OCI-LY7 (cell line): ENCODE measurements around the gene ARHGAP9. TPM values are rescaled to one million over a fixed set of nuclear protein-coding genes. Genes with fewer than 3 reads are reported as not detected.

Experiments
- BruUV-seq: library from RNA; stranded (reverse); fragments of 400-500 nt; replicated peaks from 2 replicates; lab custom pipeline; 2021; lab: Mats Ljungman, UMichigan
- CTCF ChIA-PET: fragments of 300-600 bp; sonication (Branson Sonifier 250); formaldehyde crosslinking; loops from one replicate; lab custom pipeline; 2022; ENCODE audit warnings: antibody characterized with exemption; ENCODE audit not compliant: unreplicated experiment; lab: Charles Lee
- POLR2A ChIA-PET: fragments of 300-600 bp; sonication (Branson Sonifier 250); formaldehyde crosslinking; loops from one replicate; lab custom pipeline; 2022; ENCODE audit warnings: antibody characterized with exemption; lab: Charles Lee
- DNase-seq: peaks from one replicate; pipeline ENCODE4 v3.0.0-alpha.2; 2015; ENCODE audit warnings: low spot score
- H2AFZ ChIP-seq: fragments of 200-600 bp; sonication (generic), shearing (Covaris generic); 2 replicates; pipeline ENCODE4 v1.6.1; 2014; ENCODE audit warnings: mild to moderate bottlenecking, antibody characterized with exemption, low read length, moderate library complexity
- H3K27ac ChIP-seq: fragments of 200-600 bp; sonication (generic); 2 replicates; pipeline ENCODE4 v1.5.1; 2014; ENCODE audit warnings: mixed run types, low read depth, mild to moderate bottlenecking, moderate library complexity, low read length, inconsistent platforms; ENCODE audit not compliant: poor library complexity, severe bottlenecking
- H3K36me3 ChIP-seq: fragments of 200-600 bp; sonication (generic); 2 replicates; pipeline ENCODE4 v1.6.1; 2014; ENCODE audit warnings: mild to moderate bottlenecking, antibody characterized with exemption, low read length, moderate library complexity, mixed read lengths; ENCODE audit not compliant: insufficient read depth
- H3K4me1 ChIP-seq: fragments of 200-600 bp; sonication (generic); 2 replicates; pipeline ENCODE4 v1.5.1; 2014; ENCODE audit warnings: mild to moderate bottlenecking, low read length; ENCODE audit not compliant: insufficient read depth, poor library complexity, severe bottlenecking
- H3K4me2 ChIP-seq: fragments of 200-600 bp; sonication (generic); 2 replicates; pipeline ENCODE4 v1.6.1; 2014; ENCODE audit warnings: mild to moderate bottlenecking, low read length
- H3K4me3 ChIP-seq: fragments of 200-600 bp; sonication (generic); 2 replicates; pipeline ENCODE4 v1.5.1; 2014; ENCODE audit warnings: mild to moderate bottlenecking, low read depth, low read length; ENCODE audit not compliant: poor library complexity, severe bottlenecking
- H3K79me2 ChIP-seq: fragments of 200-600 bp; sonication (generic); 2 replicates; pipeline ENCODE4 v1.6.1; 2016; ENCODE audit warnings: low read depth, mild to moderate bottlenecking, low read length, moderate library complexity, mixed read lengths; ENCODE audit not compliant: insufficient read depth
- H3K9me2 ChIP-seq: fragments of 200-600 bp; sonication (generic); 2 replicates; pipeline ENCODE4 v1.6.1; 2016; ENCODE audit warnings: mild to moderate bottlenecking, low read length, mixed read lengths; ENCODE audit not compliant: insufficient read depth
- H3K9me3 ChIP-seq: fragments of 200-600 bp; sonication (generic); 2 replicates; pipeline ENCODE4 v1.6.1; 2014; ENCODE audit warnings: mild to moderate bottlenecking, mixed run types, low read length, mixed read lengths
- H4K20me1 ChIP-seq: fragments of 200-600 bp; sonication (generic); 2 replicates; pipeline ENCODE4 v1.6.1; 2014; ENCODE audit warnings: mild to moderate bottlenecking, antibody characterized with exemption, low read length, moderate library complexity, mixed read lengths; ENCODE audit not compliant: insufficient read depth
- EZH2phosphoT487 ChIP-seq: fragments of 200-600 bp; sonication (generic); IDR thresholded peaks from 2 replicates; pipeline ENCODE4 v1.6.1; 2018; ENCODE audit warnings: low read depth, borderline replicate concordance, mild to moderate bottlenecking, mixed run types, antibody characterized with exemption, low read length, moderate library complexity, mixed read lengths
- intact Hi-C: fragments of 100-400 bp; cut with micrococcal nuclease; formaldehyde crosslinking; loops from one replicate; pipeline ENCODE4 v1.10.0; 2022; ENCODE audit not compliant: unreplicated experiment
- total RNA-seq, 2 experiments: library from RNA; depleted of rRNA in 1 of 2; stranded (reverse); fragments of >200 nt in 1 of 2; shearing (Covaris generic) in 1 of 2; gene quantifications; 2 replicates each; pipeline ENCODE4 v1.2.3, GENCODE V29; 2014 to 2022
- TF ChIP-seq, protein P1 (sequence below): fragments of 200-600 bp; sonication (generic); conservative IDR thresholded peaks from 2 replicates; pipeline ENCODE4 v1.5.1; 2014; ENCODE audit warnings: mild to moderate bottlenecking, antibody characterized with exemption, low read length, moderate library complexity, mixed read lengths

The ARHGAP9 gene
- total RNA-seq, 2 experiments from 2014 or later: 66.2 to 111 TPM

GRCh38 chr12:57491393-57492280, 12.0 kb upstream of the ARHGAP9 start:
- POLR2A ChIA-PET: interaction anchor here (0.6 kb wide), 1 partner anchor 17 kb away, joined by 6 read pairs; no protein-coding TSS in a partner anchor
- H3K27ac ChIP-seq: no peak overlapping the region
- peaks cover 40% of the 10 kb centered on the region for H3K79me2 ChIP-seq
- peak; percentile 46 for DNase-seq
- H3K4me1 ChIP-seq: peaks cover 15% of the 10 kb centered on the region
- H3K4me2 ChIP-seq: no peak overlapping the region
- no peak overlapping the region for H3K4me3 ChIP-seq
- TSS peak; percentile 36 for BruUV-seq
- no peaks in the 10 kb centered on the region; the same call in 1 of the 2 replicates for H4K20me1 ChIP-seq
- H3K9me3 ChIP-seq: no peaks in the 10 kb centered on the region
- H3K36me3 ChIP-seq: peaks cover 73% of the 10 kb centered on the region
- TF ChIP-seq, protein P1, sequence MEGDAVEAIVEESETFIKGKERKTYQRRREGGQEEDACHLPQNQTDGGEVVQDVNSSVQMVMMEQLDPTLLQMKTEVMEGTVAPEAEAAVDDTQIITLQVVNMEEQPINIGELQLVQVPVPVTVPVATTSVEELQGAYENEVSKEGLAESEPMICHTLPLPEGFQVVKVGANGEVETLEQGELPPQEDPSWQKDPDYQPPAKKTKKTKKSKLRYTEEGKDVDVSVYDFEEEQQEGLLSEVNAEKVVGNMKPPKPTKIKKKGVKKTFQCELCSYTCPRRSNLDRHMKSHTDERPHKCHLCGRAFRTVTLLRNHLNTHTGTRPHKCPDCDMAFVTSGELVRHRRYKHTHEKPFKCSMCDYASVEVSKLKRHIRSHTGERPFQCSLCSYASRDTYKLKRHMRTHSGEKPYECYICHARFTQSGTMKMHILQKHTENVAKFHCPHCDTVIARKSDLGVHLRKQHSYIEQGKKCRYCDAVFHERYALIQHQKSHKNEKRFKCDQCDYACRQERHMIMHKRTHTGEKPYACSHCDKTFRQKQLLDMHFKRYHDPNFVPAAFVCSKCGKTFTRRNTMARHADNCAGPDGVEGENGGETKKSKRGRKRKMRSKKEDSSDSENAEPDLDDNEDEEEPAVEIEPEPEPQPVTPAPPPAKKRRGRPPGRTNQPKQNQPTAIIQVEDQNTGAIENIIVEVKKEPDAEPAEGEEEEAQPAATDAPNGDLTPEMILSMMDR: peak; percentile 65
- TF ChIP-seq EZH2phosphoT487: no peak
- no peaks in the 10 kb centered on the region for H3K9me2 ChIP-seq
- intact Hi-C loops: no loop called here
- CTCF ChIA-PET: interaction anchor here (1.1 kb wide), 1 partner anchor 25 kb away, joined by 3 read pairs; no protein-coding TSS in a partner anchor
- H2AFZ ChIP-seq: no peak overlapping the region

DNA sequence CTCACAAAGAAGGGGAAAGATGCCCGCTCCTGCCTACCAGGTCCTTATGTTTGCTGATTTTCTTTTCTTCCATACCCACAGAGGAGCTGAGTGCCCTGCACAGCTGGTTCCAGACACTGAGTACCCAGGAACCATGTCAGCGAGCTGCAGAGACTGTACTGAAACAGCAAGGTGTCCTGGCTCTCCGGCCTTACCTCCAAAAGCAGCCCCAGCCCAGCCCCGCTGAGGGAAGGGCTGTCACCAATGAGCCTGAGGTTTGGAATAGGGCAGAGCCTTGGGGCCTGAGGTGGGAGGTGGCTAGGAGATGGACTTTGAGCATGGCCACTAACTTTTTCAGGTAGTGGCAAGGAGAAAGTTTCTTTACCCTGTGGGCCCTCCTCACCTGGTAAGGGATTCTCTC, 10.5 kb upstream of the ARHGAP9 start:
- Histone ChIP-seq H3K27ac (no peak overlapping the region), H3K9me2 (no peaks in the 10 kb centered on the region), H3K36me3 (peaks cover 60% of the 10 kb centered on the region), H3K79me2 (peaks cover 40% of the 10 kb centered on the region), H3K4me3 (no peak overlapping the region), H4K20me1 (no peaks in the 10 kb centered on the region; the same call in 1 of the 2 replicates), H3K4me2 (no peak overlapping the region), H3K9me3 (no peaks in the 10 kb centered on the region), H3K4me1 (peaks cover 15% of the 10 kb centered on the region), H2AFZ (no peak overlapping the region)
- DNase-seq: no peak
- POLR2A ChIA-PET: interaction anchor here (1.3 kb wide), 1 partner anchor 23 kb away, joined by 3 read pairs; no protein-coding TSS in a partner anchor
- intact Hi-C loops: no loop called here
- TF ChIP-seq, protein P1: no peak
- TF ChIP-seq EZH2phosphoT487: no peak
- no TSS peak for BruUV-seq
- CTCF ChIA-PET: no interaction called here

- H3K27ac ChIP-seq: peak overlapping the region; percentile 65
- H3K9me2 ChIP-seq: no peaks in the 10 kb centered on the region
- H2AFZ ChIP-seq: no peak overlapping the region
- H3K36me3 ChIP-seq: peaks cover 55% of the 10 kb centered on the region
- H3K4me1 ChIP-seq: peaks cover 15% of the 10 kb centered on the region
- BruUV-seq: no TSS peak
- no peaks in the 10 kb centered on the region for H3K9me3 ChIP-seq
- POLR2A ChIA-PET: interaction anchor here (1.0 to 1.3 kb wide), 2 partner anchors 12 to 24 kb away, joined by 3 read pairs; no protein-coding TSS in a partner anchor
- CTCF ChIA-PET: no interaction called here
- intact Hi-C loops: no loop called here
- no peak for TF ChIP-seq EZH2phosphoT487
- TF ChIP-seq, protein P1: no peak
- H3K79me2 ChIP-seq: peaks cover 40% of the 10 kb centered on the region
- H4K20me1 ChIP-seq: no peaks in the 10 kb centered on the region; the same call in 1 of the 2 replicates
- no peak for DNase-seq
- peak overlapping the region; percentile 98 for H3K4me3 ChIP-seq
- peak overlapping the region; percentile 86 for H3K4me2 ChIP-seq
Measured at GRCh38 chr12:57489157-57489641, 9.5 kb upstream of the ARHGAP9 start.
